Measurements from ENCODE around the gene SEPTIN3.

The SEPTIN3 gene

DNA sequence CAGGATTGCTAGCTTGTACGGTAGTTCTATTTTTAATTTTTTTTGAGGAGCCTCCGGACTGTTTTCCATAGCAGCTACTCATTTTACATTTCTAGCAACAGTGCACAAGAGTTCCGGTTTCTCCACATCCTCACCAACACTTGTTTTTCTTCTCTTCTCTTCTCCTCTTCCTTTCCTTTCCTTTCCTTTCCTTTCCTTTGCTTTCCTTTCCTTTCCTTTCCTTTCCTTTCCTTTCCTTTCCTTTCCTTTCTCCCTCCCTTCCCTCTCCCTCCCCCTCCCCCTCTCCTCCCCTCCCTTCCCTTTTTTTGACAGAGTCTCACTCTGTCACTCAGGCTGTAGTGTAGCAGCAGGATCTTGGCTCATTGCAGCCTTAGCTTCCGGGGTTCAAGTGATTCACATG lies 38.7 kb downstream of the SEPTIN3 start:
- Histone ChIP-seq H3K79me2 (no peaks in the 10 kb centered on the region), H3K27ac (no peak overlapping the region), H3K9ac (no peak overlapping the region), H2AFZ (no peak overlapping the region), H3K27me3 (ENCODE audit: control insufficient read depth, insufficient read depth, low read length) (no peaks in the 10 kb centered on the region), H3K4me1 (no peaks in the 10 kb centered on the region), H3K36me3 (ENCODE audit: control insufficient read depth, insufficient read depth, low read length) (no peaks in the 10 kb centered on the region), H3K4me3 (ENCODE audit: low read depth, low read length) (no peak overlapping the region), H3K9me3 (ENCODE audit: control insufficient read depth, low read length) (no peaks in the 10 kb centered on the region), H3K4me2 (ENCODE audit: low read length) (no peak overlapping the region)
- TF ChIP-seq CTCF (IDR thresholded peaks at IDR 0.05): no peak

DNA sequence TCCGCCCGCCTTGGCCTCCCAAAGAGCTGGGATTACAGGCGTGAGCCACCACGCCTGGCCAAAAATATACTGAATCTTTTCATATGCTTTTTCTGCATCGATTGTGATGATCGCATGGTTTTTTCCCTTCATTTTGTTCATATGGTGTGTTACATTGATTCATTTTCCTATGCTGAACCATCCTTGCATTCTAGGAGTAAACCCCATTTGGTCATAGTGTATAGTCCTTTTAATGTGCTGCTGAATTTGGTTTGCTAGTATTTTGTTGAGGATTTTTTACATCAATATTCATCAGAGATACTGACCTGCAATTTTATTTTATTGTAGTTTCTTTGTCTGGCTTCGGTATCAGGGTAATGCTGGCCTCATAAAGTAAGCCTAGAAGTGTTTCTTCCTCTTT lies 41.5 kb downstream of the SEPTIN3 start:
- no peaks in the 10 kb centered on the region for H3K27me3 ChIP-seq (ENCODE audit: control insufficient read depth, insufficient read depth, low read length)
- no peak overlapping the region for H3K27ac ChIP-seq
- H2AFZ ChIP-seq: no peak overlapping the region
- peaks cover 2% of the 10 kb centered on the region for H3K36me3 ChIP-seq (ENCODE audit: control insufficient read depth, insufficient read depth, low read length)
- no peak overlapping the region for H3K4me2 ChIP-seq (ENCODE audit: low read length)
- H3K9me3 ChIP-seq (ENCODE audit: control insufficient read depth, low read length): no peaks in the 10 kb centered on the region
- H3K4me3 ChIP-seq (ENCODE audit: low read depth, low read length): no peak overlapping the region
- no peak overlapping the region for H3K9ac ChIP-seq
- H3K4me1 ChIP-seq: no peaks in the 10 kb centered on the region
- TF ChIP-seq CTCF (IDR thresholded peaks at IDR 0.05): no peak
- H3K79me2 ChIP-seq: no peaks in the 10 kb centered on the region

DNA sequence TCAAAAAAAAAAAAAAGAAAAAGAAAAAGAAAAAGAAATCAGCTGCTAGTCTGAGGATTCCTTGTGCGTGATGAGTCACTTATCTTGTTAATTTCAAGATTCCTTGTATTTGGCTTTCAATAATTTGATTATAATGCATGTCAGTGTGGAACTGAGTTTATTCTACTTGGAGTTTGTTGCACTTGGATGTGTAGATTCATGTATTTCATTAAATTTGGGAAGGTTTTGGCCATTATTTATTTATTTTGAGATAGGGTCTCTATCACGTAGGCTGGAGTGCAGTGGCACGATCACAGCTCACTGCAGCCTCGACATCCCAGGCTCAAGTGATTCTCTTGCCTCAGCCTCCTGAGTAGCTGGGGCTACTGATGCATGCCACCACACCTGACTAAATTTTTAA lies 44.1 kb downstream of the SEPTIN3 start:
- Histone ChIP-seq H3K4me1 (no peaks in the 10 kb centered on the region), H3K79me2 (no peaks in the 10 kb centered on the region), H3K36me3 (ENCODE audit: control insufficient read depth, insufficient read depth, low read length) (peaks cover 2% of the 10 kb centered on the region), H3K4me2 (ENCODE audit: low read length) (no peak overlapping the region), H3K9ac (no peak overlapping the region), H3K9me3 (ENCODE audit: control insufficient read depth, low read length) (no peaks in the 10 kb centered on the region), H3K4me3 (ENCODE audit: low read depth, low read length) (no peak overlapping the region), H3K27me3 (ENCODE audit: control insufficient read depth, insufficient read depth, low read length) (no peaks in the 10 kb centered on the region), H2AFZ (no peak overlapping the region), H3K27ac (no peak overlapping the region)
- TF ChIP-seq CTCF (IDR thresholded peaks at IDR 0.05): no peak

- Histone ChIP-seq H3K9ac (no peak overlapping the region), H3K27me3 (ENCODE audit: control insufficient read depth, insufficient read depth, low read length) (no peaks in the 10 kb centered on the region), H3K9me3 (ENCODE audit: control insufficient read depth, low read length) (no peaks in the 10 kb centered on the region), H3K4me3 (ENCODE audit: low read depth, low read length) (no peak overlapping the region), H3K79me2 (no peaks in the 10 kb centered on the region), H3K4me2 (ENCODE audit: low read length) (no peak overlapping the region), H3K36me3 (ENCODE audit: control insufficient read depth, insufficient read depth, low read length) (peaks cover 2% of the 10 kb centered on the region), H3K27ac (no peak overlapping the region), H2AFZ (no peak overlapping the region), H3K4me1 (no peaks in the 10 kb centered on the region)
- TF ChIP-seq CTCF (IDR thresholded peaks at IDR 0.05): no peak
Measured at GRCh38 chr22:42016111-42016510, 46.9 kb downstream of the SEPTIN3 start.

GRCh38 chr22:42018224-42018623 lies 49.0 kb downstream of the SEPTIN3 start:
- TF ChIP-seq CTCF (IDR thresholded peaks at IDR 0.05): no peak
- H3K27me3 ChIP-seq (ENCODE audit: control insufficient read depth, insufficient read depth, low read length): no peaks in the 10 kb centered on the region
- H3K4me2 ChIP-seq (ENCODE audit: low read length): no peak overlapping the region
- H3K9ac ChIP-seq: no peak overlapping the region
- H3K4me3 ChIP-seq (ENCODE audit: low read depth, low read length): no peak overlapping the region
- no peak overlapping the region for H2AFZ ChIP-seq
- H3K4me1 ChIP-seq: no peaks in the 10 kb centered on the region
- no peak overlapping the region for H3K27ac ChIP-seq
- no peaks in the 10 kb centered on the region for H3K79me2 ChIP-seq
- H3K9me3 ChIP-seq (ENCODE audit: control insufficient read depth, low read length): no peaks in the 10 kb centered on the region
- peaks cover 2% of the 10 kb centered on the region for H3K36me3 ChIP-seq (ENCODE audit: control insufficient read depth, insufficient read depth, low read length)
